MM.1S (cell line): Measurements from ENCODE around the gene POM121.
"Not testable (repeated sequence)": the region's sequence is repeated elsewhere in the genome, so short reads cannot be mapped to it uniquely, and the experiment has no call there.

Source experiments
- CTCF ChIP-seq: fragments of 300-600 bp; sonication (generic); IDR thresholded peaks from 2 replicates; pipeline ENCODE4 v1.5.1; 2016; ENCODE audit warnings: antibody characterized with exemption, low read length, mixed read lengths
- EZH2 ChIP-seq: fragments of 300-600 bp; sonication (generic); optimal IDR thresholded peaks from 2 replicates; pipeline ENCODE3; 2017; ENCODE audit warnings: low read depth, mild to moderate bottlenecking, antibody characterized with exemption, low read length, mixed read lengths
- EZH2phosphoT487 ChIP-seq: fragments of 300-600 bp; sonication (generic); IDR thresholded peaks from 2 replicates; pipeline ENCODE4 v1.6.1; 2018; ENCODE audit warnings: antibody characterized with exemption, low read length

GRCh38 chr7:72997447-72997846 is 72.6 kb downstream of the POM121 start:
- not testable (repeated sequence) for TF ChIP-seq EZH2, CTCF, EZH2phosphoT487
